T-helper 2 cell treated with Interferon-gamma antibody and Interleukin-4, amounts not matched to agents 100 ng/mL and 5 ng/mL, for 36 hours (primary cell): ENCODE data around the gene ZAP70. TPM values are rescaled to one million over a fixed set of nuclear protein-coding genes. Genes with fewer than 3 reads are reported as not detected.

Source experiments
- intact Hi-C: fragments of 100-400 bp; cut with micrococcal nuclease; formaldehyde crosslinking; loops from one replicate; pipeline ENCODE4 v1.15.1; 2023
- total RNA-seq: library from RNA; stranded (reverse); gene quantifications from 2 replicates; pipeline ENCODE4 v1.2.3, GENCODE V29; 2022

Gene ZAP70
- total RNA-seq, 1 donor from 2014 or later = 294 TPM

DNA sequence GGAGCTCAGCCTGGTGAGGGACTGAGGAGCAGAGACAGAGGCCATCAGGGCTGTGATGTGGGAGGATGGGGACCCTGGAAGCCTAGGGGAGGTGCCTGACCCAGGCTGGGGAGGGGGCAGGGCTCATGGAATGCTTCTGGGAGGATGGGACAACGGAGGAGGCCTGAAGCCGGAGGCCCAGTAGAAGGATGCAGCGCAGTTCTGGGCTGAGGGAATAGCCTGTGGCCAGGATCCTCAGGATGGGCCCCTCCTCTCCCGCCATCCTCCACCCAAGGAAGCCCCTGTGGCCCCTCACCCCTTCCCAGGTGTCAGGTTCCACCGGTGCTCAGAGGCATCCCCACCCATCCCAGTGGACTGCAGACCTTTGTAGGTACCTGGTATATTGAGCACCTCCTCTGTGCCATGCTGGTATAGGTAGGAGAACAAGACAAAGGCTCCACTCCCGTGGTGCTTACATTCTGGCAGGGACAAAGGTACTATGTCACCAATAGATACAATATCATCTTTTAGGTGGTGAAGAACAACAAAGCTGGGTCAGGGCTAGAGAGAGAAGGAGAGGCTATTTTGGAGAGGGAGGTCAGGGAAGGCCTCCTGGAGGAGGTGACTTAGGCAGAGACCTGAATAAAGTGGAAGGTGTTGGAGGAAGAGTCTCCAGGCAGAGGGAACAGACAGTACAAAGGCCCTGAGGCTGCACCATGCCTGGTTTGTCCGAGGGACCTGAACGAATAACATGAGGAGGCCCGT is 2.7 kb downstream of the ZAP70 start:
- intact Hi-C loops = no loop called here

DNA sequence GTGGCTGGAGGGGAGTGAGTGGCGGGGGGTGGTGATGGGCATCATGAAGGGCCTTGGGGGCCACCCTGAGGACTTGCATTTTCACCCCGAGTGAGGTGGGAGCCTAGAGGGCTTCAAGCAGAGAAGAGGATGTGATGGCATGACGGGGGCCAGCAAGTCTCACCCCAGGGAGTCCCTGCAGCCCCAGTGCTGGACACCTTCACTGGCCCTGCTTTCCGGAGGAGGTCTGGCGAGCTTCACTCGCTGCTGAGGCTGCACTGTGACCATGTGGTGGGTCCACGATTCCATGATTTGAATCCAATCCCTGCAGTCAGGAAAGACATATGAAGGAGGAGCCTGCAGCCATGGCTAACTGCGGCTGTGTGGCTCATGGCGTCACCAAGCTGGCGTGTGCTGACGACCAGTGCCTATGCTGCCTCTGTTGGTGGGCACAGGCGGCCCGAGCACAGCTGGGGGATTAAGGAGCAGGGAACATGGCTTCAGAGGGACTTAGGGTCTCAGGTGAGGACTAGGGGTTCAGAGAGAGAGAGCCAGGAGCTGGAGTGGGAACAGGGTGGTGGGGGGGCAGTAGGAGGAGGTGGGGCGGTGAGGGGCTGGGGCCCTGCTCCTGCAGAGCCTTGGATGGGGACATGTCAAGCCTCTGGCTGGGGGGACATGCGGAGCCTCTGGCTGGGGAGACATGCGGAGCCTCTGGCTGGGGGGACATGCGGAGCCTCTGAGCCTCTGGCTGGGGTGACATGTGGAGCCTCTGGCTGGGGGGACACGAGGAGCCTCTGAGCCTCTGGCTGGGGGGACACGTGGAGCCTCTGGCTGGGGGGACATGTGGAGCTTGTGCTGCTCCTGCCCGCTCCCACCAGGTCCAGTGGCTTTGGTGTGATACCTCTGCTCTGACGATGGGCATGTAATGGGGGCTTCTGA is 3.6 kb downstream of the ZAP70 start:
- intact Hi-C loops = no loop called here

DNA sequence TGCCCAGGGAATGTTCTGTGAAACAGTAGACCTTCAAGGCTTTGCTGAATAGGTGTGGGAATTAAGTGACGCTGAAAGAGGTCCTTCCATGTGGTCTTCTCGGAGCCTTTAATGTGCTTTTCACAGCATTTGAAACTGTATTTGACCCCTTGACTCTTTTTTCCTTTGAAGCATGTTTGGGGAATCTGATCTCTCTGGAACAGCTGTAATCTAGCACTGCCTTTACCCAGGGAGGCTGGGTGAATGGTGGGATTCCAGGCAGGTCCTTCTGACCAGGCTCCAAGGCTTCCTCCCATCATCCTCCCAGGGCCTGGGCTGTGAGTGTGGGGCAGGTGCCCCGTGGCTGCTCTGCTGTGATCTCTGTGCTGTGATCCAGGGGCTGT is 4.2 kb downstream of the ZAP70 start:
- intact Hi-C loops = no loop called here

DNA sequence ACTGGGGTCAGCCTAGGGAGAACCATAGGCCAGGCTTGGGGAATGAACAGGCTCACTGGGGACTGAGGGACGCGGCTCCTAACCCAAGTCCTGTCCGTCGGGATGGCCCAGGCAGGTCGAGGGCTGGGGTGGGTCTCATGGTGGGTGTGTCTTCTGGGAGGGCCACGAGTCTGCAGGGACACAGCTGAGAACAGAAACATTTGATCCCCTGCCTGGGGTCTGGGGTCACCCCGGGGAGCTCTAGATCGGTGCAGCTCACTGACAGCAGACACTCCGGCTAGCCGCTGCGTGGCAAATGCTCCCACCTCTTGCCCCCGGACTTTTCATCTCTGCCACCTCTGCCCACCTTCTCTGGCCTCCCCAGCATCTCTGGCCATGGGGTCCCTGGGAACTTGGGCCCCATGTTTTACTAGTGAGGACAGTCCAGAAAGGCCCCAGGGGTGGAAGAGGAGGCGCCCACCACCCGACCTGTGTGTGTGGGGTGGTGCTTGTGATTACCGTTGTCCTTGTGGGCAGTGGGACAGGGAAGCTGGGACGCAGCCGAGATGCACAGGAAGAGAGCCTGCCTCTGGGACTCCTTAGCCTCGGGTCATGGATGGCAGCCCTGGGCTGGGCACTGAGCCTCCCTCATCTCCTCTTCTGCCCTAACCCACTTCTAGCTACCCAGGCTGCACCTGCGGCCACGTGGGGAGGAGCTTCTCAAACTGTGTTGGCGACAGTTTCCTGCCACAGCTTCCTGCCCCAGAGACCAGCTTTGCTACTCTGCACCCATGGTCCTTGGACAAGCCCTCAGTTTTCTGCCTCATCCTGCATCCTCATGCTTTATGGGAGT is 4.9 kb downstream of the ZAP70 start:
- intact Hi-C loops = no loop called here

DNA sequence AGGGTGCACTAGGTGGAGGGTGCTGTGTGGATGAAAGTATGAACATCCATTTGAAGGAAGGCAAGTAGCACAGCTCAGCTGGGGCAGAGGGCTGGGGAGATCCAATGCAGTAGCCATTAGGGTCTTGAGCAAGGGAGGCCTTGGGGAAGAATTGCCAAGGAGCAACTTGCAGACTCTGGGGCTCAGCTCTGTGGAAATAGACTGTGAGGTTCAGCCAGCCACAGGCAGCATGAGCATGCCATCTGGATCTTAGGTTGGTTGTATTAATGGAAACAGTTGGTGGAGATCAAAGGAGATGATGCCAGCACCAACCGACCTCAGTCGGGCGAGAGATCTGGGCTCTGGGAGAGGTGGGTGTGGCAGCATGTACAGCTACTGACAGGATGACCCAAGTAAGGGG is 5.6 kb downstream of the ZAP70 start:
- intact Hi-C loops = no loop called here

DNA sequence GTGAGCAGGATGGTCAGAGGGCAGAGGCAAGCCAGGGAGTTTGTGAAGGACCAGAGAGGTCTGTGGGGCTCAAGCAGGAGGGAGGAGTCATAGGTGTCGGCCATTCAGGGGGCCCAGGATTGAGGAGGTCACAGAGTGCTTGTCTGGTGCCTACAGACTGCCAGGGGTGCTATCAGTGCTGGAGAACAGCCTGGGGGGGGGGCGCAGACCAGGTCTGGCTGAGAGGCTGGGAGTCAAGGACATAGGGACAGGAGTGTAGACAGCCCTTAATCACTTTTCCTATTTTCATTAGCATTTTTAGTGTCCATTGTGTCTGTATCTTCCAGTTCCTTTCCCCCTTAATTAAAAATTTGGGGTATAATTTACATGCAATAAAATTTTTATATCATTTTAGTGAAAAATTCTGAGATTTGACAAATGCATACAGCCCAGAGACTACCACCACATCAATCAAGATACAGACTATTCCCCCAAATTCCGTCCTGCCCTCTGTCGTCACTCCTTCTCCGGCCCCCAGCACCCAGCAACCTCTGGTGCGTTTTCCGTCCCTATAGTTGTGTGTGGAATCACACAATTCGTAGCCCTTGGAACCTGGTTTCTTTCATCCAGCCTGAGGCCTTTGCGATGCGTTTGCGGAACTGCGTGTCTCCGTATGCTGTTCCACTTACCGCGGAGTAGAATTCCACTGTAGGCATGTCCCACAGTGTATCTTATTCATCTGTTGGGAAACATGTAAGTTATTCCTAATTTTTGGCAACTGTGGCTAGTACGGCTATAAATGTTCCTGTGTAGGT is 6.2 kb downstream of the ZAP70 start:
- intact Hi-C loops = no loop called here

DNA sequence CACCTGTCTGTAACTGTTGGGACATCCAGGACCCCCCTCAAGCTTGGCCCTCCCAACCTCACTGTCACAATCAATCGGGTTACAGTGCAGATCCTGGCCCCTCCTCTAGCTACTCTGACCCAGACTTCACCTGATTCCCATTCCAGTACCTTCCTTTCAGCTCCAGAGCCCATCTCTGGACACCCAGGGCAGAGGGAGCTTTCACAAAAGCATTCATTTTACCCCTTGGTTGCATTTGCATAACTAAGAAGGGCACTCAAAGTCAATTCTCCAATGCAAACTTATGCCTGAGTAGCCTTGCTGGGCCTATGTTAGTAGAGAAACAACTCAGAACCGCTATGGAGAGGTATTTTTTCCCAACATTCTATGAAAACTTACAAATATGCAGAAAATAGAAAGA is 7.4 kb downstream of the ZAP70 start:
- intact Hi-C loops = no loop called here

DNA sequence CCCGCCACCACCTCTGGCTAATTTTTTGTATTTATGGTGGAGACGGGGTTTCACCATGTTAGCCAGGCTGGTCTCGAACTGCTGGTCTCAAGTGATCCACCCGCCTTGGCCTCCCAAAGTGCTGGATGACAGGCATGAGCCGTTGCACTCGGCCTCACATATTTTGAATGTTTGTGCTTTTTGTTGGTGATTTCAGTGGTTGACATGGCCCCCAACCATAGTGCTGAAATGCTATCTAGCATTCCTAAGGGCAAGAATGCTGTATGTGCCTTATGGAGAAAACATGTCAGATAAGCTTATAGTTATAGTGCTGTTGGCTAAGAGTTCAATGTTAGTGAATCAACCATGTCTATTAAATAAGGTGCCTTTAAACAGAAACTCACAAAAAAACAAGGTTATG is 8.9 kb downstream of the ZAP70 start:
- intact Hi-C loops = no loop called here

DNA sequence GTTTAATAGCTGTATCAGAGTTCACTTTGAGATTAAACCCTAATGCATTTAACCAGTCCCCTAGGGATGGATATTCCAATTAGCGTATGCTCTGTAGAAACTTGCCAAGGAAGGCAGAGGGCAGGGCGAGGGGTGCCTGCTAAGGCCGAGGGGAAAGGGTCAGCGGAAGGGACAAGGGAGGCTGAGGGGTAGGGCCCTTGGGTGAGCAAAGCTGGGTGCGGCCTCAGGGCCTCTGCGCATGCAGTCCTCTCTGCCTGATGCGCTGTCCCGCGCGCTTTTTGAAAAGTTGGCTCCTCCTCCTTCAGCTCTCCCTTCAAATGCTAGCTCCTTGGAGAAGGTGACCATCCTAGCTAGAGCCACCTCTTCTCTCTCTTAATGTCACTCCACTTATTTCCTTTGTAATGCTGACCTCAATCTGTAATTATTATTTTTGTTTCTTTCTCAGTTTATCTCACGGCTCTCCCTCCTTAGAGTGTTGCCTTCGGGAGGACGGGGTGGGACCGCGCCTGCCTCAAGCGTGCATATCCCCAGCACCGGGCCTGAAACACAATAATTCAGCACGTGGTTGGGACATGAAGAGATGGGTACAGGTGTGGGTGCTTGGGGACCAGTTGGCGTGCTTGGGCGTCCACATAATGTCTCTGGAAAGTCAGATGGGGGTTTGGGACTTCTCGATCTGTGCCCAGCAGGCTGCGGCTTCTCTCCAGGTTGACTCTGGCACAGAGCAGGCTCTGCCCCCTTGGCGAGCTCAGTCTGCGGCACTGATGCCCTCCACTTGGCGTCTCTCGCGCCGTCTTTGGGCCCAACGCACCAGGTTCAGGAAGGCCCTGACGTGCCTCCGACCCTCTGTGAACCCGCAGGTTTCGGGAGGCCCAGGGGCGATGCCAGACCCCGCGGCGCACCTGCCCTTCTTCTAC is 10.0 kb downstream of the ZAP70 start:
- intact Hi-C loops = no loop called here

DNA sequence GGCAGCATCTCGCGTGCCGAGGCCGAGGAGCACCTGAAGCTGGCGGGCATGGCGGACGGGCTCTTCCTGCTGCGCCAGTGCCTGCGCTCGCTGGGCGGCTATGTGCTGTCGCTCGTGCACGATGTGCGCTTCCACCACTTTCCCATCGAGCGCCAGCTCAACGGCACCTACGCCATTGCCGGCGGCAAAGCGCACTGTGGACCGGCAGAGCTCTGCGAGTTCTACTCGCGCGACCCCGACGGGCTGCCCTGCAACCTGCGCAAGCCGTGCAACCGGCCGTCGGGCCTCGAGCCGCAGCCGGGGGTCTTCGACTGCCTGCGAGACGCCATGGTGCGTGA is 10.7 kb downstream of the ZAP70 start:
- intact Hi-C loops = no loop called here

DNA sequence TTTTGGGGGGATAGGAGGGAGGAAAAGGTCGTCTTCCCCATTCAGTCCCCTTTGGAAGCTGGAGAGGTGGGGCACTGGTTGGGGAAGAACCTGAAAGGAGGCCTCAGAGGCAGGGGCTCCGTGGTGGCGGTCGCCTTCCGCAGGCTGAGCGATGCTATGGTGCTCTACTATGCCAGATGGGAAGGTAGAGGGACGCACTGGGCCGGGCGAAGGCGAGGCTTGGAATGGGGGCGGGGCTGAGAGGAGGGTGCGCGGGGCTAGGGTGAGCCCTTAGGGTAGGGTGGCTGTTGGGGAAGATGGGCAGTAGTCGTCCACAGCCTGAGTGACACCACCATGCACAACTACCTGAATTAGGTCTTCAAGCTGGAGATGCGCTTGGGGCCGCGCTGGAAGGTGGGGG is 11.1 kb downstream of the ZAP70 start:
- intact Hi-C loops = no loop called here

DNA sequence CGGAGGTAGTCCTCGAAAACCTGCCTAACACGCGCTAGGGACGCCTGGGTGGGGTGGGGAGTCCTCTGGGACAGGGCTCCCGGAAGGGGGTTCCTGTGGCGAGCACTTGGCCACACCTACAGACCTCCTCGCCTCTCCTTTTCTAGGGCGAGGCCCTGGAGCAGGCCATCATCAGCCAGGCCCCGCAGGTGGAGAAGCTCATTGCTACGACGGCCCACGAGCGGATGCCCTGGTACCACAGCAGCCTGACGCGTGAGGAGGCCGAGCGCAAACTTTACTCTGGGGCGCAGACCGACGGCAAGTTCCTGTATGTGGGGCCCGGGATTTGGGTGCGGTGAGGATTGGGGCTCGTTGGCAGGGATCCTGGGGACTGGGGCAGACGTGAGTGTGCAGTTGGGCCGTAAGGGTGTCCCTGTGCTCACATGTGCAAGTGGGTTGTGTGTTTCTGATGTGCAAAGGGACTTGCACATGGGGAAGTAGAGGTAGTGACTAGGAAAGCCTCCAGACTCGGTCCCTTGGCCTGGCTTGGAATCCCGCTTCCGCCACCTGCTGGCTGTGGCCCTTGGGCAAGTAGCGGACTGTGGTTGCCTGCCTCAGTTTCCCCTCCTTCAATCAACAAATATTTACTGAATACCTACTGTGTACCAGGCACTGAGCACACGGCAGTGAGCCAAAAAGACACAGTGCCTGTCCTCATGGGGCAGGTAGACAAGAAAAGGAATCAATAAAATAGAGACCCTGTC is 11.7 kb downstream of the ZAP70 start:
- intact Hi-C loops = no loop called here

DNA sequence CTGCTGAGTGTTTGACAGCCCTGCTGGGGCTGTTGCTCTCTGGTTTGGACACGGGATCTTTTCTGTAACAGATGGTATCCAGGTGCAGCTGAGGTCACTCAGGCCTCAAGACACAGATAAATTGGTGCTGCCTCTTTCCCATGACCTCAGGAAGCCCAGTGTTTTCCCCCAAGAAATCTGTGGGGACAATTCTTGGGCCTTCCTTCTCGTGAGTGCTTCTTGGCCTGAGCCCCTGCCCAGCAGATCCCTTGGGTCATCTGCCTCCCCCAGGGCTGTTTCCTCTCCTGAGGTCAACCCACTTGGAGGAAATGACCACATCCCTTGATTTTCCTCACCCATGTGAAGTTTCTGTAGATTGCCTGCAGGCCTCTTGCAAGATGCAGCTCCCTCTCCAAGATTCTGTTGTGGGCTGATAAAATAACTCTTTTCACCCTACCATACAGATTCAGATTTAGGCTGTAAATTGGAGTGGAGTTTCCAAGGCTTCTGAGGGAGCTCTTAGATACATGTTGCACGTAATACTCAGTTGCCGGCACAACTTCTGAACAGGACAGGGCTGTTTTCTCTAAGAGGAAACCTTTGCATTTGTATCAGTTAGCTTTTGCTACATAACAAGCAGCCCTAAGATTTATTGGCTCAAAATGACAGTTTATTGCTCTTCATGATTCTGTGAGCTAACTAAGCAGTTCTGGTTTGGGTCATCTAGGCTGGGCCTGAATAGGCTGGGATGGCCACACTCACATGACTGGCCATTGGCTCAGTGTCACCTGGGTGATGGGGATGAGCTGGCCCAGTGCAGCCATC is 13.1 kb downstream of the ZAP70 start:
- intact Hi-C loops = no loop called here

DNA sequence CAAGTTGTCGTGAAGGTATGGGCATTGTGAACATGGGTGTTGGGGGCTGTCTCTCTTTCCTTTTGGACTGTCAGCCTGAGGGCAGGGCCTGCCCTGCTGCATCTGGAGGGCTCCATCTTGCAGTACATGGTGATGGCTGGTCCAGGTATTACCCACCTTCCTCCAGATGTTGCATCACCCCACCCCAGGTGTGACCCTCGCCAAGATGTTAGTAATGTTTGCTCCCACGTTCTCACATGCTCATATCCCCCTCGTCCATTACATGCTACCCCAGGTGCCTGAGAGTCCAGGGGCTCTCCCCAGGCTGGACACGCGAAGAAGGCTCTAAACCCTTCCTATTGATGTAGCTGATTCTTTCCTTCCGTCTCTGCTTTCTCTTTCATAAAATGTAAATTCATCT is 13.9 kb downstream of the ZAP70 start:
- intact Hi-C loops = no loop called here

DNA sequence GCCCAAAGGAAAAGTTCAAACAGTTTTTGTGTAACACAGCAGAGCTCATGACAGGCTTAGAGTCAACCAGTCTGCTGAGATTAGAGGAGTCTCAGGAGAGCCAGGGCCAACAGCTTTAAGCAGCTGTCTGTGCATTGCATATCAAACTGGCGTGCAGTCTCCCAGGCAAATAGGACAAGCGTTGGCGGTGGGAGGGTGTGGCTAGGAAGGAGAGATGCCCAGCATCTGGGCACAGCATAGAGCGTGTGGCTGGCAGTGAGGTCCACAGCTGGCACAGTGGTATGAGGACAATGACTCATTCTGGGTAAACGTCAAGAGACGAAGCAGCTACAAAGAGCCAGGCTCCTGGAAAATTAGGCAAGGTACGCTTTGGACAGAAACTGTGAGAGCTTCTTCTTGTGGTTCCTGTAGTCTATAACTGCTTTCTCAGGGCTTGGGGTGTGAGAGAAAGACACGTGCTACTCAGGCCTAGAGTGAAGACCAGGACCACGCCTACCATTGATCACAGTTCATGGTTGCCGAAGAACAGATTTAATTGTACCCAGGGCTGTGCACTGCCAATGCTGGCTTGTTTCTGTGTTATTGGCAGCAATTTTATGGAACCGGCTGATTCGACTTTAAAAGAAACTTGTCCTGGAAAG is 14.8 kb downstream of the ZAP70 start:
- intact Hi-C loops = no loop called here

DNA sequence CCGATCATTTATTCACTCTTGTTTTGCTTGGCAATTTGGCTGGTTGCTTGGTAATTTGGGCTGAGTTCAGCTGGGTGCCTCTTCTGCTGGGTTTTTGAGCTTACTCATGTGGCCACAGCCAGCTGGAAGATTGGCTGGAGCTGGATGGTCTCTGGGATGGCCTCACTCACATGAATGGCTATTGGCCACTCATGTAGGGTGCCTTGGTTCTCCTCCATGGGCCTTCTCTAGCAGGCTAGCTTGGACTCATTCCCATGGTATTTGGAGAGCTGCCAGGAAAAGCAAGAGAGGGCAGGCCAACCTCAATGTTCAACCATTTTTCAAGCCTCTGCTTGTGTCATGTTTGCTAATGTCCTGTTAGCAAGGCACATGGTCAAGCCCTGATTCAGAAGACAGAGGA is 16.9 kb downstream of the ZAP70 start:
- intact Hi-C loops = no loop called here

DNA sequence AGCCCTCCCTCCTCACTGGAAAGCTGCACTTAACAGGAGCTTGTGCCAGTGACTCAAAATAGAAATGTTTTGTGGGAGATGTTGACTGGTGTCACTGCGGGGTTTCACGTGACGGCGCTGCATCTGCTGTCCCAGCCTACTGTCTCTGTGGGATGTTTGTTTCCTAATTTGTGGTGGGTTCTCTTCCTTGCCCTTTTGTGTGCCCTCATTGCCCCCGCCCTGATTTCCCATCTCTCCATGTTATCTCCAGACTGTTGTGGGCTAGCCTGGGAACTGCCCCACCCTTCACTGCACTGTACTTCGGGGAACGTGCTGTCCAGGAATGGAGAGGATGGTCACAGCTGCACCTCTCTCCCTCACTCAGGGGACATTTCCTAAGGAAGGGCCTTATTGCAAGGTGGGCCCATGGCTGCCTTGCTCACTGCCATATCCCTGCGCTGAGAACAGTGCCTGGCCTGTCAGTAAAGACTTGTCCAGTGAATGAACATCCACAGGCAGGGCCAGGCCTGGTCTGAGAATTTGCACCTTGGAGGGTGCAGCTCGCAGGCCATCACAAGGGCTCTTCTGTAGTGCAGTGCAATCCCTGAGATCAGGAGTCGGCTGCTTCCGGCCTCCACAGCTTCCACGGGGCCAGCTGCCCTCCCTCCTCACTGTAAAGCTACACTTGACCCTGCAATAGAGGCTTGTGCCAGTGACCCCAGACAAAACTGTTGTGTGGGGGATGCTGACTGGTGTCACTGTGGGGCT is 18.1 kb downstream of the ZAP70 start:
- intact Hi-C loops = no loop called here
